Central memory CD8-positive, alpha-beta T cell (primary cell): ENCODE data around the gene NCAPG.
"Not testable (repeated sequence)": the region's sequence is repeated elsewhere in the genome, so short reads cannot be mapped to it uniquely, and the experiment has no call there.

Experiments used
- ATAC-seq: fragments of 150-1000 bp; cut with Tn5 transposase; replicated peaks from 2 replicates; pipeline ENCODE4 v1.10.0; 2022; ENCODE audit warnings: mild to moderate bottlenecking, moderate FRiP score, moderate number of reproducible peaks; ENCODE audit not compliant: poor library complexity, severe bottlenecking; ENCODE audit errors: extremely low read depth
- DNase-seq, 2 donors: peaks; one replicate each; pipeline ENCODE4 v3.0.0; 2021; ENCODE audit warnings: low spot score in 2 of 2
- H3K27ac Mint-ChIP-seq: one replicate; pipeline ENCODE4 v1.8.0; 2022; ENCODE audit warnings: low read depth, mild to moderate bottlenecking, moderate library complexity, mixed read lengths
- H3K27me3 Mint-ChIP-seq: one replicate; pipeline ENCODE4 v1.8.0; 2022; ENCODE audit warnings: mixed read lengths
- H3K36me3 Mint-ChIP-seq: one replicate; pipeline ENCODE4 v1.8.0; 2022; ENCODE audit warnings: mild to moderate bottlenecking, moderate library complexity, mixed read lengths; ENCODE audit not compliant: insufficient read depth
- H3K4me1 Mint-ChIP-seq: one replicate; pipeline ENCODE4 v1.8.0; 2022; ENCODE audit warnings: mixed read lengths
- H3K4me3 Mint-ChIP-seq: one replicate; pipeline ENCODE4 v1.8.0; 2022; ENCODE audit warnings: mild to moderate bottlenecking, moderate library complexity, mixed read lengths
- H3K9me3 Mint-ChIP-seq: one replicate; pipeline ENCODE4 v1.8.0; 2022; ENCODE audit warnings: mixed read lengths

Gene NCAPG

DNA sequence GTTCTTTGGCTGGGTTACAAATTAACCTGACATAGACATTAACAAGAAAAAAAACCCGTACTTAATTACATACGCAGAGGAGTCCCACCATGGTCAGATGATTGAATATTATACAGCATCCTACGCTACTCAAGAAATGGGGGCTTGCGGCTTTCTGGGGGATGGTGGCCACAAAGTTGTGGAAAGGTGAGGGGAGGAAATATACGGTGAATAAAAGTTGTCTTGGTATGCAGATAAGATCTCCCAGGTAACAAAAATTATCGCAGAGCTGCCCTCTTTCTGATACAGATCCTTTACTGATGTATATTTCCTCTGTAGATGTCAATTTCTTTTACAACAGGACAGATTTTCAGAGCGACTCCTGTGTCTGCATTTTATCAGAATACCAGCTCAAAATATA is 1.1 kb upstream of the NCAPG start:
- H3K27ac Mint-ChIP-seq = peak overlapping the region; percentile 98
- DNase-seq = no peak
- H3K36me3 Mint-ChIP-seq = peaks cover 17% of the 10 kb centered on the region
- peaks cover 68% of the 10 kb centered on the region for H3K4me1 Mint-ChIP-seq
- peak overlapping the region; percentile 96 for H3K4me3 Mint-ChIP-seq
- H3K27me3 Mint-ChIP-seq = no peaks in the 10 kb centered on the region
- no peaks in the 10 kb centered on the region for H3K9me3 Mint-ChIP-seq
- ATAC-seq = no peak

DNA sequence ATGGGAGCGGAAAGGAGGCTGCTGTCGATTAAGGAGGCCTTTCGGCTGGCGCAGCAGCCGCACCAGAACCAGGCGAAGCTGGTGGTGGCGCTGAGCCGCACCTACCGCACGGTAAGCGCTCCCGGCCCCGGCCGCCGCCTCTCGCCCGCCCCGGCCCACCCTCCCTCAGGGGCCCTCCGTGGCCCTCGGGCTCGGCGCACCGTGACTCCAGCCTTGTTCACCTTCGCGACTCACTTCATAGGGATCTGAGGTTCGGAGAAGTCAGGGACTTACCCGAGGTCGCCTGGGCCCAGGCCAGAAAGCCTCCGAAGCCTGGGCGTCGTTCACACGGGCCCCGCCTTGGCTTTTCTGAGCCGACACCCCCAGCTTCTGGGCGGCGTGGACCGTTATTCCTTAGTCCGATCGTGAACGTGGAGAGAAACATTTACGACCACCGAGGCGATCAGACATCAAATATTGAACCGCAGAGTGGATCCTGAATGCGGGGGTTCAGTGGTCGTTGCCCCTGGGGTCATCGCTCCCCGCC is 362 bp downstream of the NCAPG start:
- peak; percentile 5 for ATAC-seq
- Mint-ChIP-seq H3K4me1 (peaks cover 59% of the 10 kb centered on the region), H3K9me3 (no peaks in the 10 kb centered on the region), H3K27ac (peak overlapping the region; percentile 98), H3K36me3 (peaks cover 13% of the 10 kb centered on the region), H3K27me3 (no peaks in the 10 kb centered on the region), H3K4me3 (peak overlapping the region; percentile 96)
- DNase-seq = no peak

DNA sequence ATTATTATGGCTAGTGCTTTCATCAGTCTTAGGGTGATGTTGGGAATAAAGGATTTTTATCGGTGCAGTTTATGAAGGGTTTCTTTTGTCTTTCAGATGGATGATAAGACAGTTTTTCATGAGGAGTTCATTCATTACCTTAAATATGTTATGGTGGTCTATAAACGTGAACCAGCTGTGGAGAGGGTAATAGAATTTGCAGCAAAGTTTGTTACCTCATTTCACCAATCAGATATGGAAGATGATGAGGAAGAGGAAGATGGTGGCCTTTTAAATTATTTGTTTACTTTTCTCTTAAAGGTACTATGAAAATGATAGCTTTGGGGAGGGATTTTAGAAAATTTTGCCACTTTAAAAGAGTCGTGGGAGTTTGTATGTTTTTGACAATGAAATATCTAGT is 1.3 kb downstream of the NCAPG start:
- H3K27ac Mint-ChIP-seq = peak overlapping the region; percentile 98
- no peaks in the 10 kb centered on the region for H3K27me3 Mint-ChIP-seq
- peaks cover 49% of the 10 kb centered on the region for H3K4me1 Mint-ChIP-seq
- H3K36me3 Mint-ChIP-seq = peaks cover 13% of the 10 kb centered on the region
- ATAC-seq (no peak), DNase-seq (no peak)
- H3K4me3 Mint-ChIP-seq = peak overlapping the region; percentile 96
- no peaks in the 10 kb centered on the region for H3K9me3 Mint-ChIP-seq

DNA sequence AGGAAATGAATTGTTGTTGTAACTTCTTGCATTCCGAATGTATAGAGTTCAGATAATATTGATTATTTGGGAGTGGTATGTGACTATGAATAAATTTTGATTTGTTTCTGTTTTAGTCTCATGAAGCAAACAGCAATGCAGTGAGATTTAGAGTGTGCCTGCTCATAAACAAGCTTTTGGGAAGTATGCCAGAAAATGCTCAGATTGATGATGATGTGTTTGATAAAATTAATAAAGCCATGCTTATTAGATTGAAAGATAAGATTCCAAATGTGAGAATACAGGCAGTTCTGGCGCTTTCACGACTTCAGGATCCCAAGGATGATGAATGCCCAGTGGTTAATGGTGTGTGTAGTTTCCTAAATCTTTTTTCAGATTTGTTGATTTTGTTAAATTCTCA is 2.0 kb downstream of the NCAPG start:
- Mint-ChIP-seq H3K9me3 (no peaks in the 10 kb centered on the region), H3K27ac (no peak overlapping the region), H3K27me3 (no peaks in the 10 kb centered on the region), H3K4me1 (peaks cover 49% of the 10 kb centered on the region), H3K36me3 (peaks cover 13% of the 10 kb centered on the region), H3K4me3 (no peak overlapping the region)
- ATAC-seq (no peak), DNase-seq (no peak)

DNA sequence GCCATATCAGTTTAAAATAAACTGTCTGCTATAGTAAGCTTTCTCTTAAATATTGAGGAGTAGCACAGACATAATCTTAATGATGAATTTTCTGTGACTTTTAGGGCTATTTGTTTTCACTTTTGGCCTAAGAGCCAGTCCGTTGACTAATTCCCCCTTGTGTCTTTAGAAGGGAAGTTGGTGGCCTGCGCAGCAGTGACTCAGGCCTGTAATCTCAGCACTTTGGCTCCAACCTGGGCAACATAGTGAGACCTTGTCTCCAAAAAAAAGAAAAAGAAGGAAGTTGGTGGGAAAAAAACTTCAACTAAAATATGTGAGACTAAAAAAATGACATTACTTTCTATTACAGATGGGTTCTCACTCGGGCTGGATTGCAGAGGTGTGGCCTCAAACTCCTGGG is 3.4 kb downstream of the NCAPG start:
- Mint-ChIP-seq H3K4me1 (peaks cover 39% of the 10 kb centered on the region), H3K27ac (no peak overlapping the region), H3K4me3 (no peak overlapping the region), H3K27me3 (no peaks in the 10 kb centered on the region), H3K9me3 (no peaks in the 10 kb centered on the region), H3K36me3 (peaks cover 11% of the 10 kb centered on the region)
- ATAC-seq = no peak
- DNase-seq = no peak

DNA sequence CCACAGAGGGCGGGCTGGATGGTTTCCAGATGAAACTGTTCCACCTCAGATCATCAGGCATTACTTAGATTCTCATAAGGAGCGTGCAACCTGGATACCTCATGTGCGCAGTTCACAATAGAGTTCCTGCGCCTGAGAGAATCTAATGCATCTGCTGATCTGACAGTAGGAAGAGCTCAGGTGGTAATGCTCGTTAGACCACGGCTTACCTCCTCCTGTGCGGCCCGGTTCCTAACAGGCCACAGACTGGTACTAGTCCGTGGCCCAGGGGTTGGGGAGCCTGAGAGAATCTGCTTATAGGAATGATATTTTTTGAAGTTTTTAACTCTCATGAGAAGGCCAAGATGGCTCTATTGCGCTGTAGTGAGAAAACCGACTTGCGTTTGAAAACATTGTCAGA is 5.4 kb downstream of the NCAPG start:
- Mint-ChIP-seq H3K4me1 (peaks cover 22% of the 10 kb centered on the region), H3K36me3 (peaks cover 5% of the 10 kb centered on the region), H3K9me3 (no peaks in the 10 kb centered on the region), H3K4me3 (no peak overlapping the region), H3K27ac (no peak overlapping the region), H3K27me3 (no peaks in the 10 kb centered on the region)
- ATAC-seq (no peak), DNase-seq (no peak)

DNA sequence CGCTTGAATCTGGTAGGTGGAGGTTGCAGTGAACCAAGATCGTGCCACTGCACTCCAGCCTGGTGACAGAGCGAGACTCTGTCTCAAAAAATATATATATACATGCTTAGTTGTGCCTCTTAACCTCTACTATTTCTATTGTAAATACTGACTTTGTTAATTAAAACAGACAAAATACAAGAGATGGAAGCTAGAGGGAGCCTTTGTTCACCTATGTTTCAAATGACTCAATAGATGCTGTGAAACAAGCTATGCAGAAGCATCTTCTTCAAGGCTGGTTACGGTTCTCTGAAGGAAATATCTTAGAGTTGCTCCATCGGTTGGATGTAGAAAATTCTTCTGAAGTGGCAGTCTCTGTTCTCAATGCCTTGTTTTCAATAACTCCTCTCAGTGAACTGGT is 6.2 kb downstream of the NCAPG start:
- H3K36me3 Mint-ChIP-seq = peaks cover 2% of the 10 kb centered on the region
- no peak for DNase-seq

DNA sequence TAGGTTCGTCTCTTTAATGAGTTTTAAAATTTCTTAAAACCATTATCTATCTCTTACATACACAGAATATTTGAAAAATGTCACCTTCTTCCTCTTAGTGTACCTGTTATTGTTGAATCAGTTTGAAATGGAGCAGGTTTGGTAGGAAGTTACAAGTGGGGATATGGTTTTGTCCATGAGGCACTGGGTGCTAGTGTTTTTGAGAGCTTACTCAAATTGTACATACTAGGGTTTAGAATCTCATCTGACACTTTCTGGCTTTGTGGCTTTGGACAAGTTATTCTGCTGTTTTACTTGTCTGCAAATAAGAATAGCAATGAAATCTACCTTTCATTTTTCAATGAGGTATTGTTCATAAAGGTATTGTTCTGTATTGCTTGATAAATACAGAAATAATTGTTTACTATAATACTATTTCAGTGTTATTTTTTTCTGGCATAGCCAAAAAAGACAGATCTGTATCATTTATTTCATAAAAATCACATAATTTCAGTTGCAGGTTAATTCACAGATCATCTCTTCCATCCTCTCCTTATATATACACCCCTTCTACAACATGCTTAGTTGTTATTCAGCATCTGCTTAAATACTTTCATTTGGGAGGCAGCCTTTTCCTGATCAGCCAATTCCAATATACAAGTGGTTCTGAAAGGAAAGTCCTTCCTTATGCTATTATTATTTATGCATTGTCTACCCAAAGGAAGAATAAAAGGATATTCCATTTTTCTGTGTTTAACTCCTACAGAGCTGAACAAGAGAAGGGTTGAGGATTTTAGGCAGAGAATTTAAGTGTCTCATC is 13.3 kb downstream of the NCAPG start:
- DNase-seq (no peak), ATAC-seq (no peak)
- H3K4me1 Mint-ChIP-seq = peaks cover 6% of the 10 kb centered on the region
- no peak overlapping the region for H3K4me3 Mint-ChIP-seq
- no peaks in the 10 kb centered on the region for H3K9me3 Mint-ChIP-seq
- H3K36me3 Mint-ChIP-seq = peaks cover 2% of the 10 kb centered on the region
- no peak overlapping the region for H3K27ac Mint-ChIP-seq
- no peaks in the 10 kb centered on the region for H3K27me3 Mint-ChIP-seq

More for the DNA sequence above, 6.2 kb downstream of the NCAPG start:
- peak; percentile 85 for ATAC-seq
- Mint-ChIP-seq H3K9me3 (no peaks in the 10 kb centered on the region), H3K27ac (peak overlapping the region; percentile 26), H3K27me3 (no peaks in the 10 kb centered on the region), H3K4me1 (peaks cover 14% of the 10 kb centered on the region), H3K4me3 (peak overlapping the region; percentile 5)

DNA sequence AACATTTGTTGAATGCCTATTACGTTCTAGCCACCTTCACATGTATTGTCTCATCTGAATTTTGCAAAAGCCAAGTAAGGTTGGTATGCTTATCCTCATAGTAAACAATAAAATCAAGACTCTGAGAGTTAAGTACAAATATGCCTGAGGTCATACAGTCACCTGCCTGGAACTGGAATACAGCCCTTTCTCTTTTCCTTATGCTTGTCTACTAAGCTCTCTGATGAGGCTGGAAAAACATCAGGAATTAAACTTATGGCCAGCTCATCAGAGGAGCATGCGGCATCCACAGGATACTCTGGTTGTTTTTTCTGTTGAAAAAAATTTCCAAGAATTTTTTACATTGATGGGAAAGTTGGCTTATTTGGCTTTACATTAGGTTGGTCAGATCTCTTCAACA is 35.5 kb downstream of the NCAPG start:
- no peak for DNase-seq
- Mint-ChIP-seq H3K9me3 (no peaks in the 10 kb centered on the region), H3K36me3 (peaks cover 5% of the 10 kb centered on the region), H3K27me3 (no peaks in the 10 kb centered on the region), H3K4me1 (no peaks in the 10 kb centered on the region), H3K27ac (no peak overlapping the region), H3K4me3 (no peak overlapping the region)
- no peak for ATAC-seq

DNA sequence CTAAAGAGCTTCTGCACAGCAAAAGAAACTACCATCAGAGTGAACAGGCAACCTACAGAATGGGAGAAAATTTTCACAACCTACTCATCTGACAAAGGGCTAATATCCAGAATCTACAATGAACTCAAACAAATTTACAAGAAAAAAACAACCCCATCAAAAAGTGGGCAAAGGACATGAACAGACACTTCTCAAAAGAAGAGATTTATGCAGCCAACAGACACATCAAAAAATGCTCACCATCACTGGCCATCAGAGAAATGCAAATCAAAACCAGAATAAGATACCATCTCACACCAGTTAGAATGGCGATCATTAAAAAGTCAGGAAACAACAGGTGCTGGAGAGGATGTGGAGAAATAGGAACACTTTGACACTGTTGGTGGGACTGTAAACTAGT is 39.5 kb downstream of the NCAPG start:
- not testable (repeated sequence) for H3K4me1 Mint-ChIP-seq, ATAC-seq, H3K4me3 Mint-ChIP-seq, DNase-seq, H3K27ac Mint-ChIP-seq, H3K36me3 Mint-ChIP-seq, H3K9me3 Mint-ChIP-seq, H3K27me3 Mint-ChIP-seq

DNA sequence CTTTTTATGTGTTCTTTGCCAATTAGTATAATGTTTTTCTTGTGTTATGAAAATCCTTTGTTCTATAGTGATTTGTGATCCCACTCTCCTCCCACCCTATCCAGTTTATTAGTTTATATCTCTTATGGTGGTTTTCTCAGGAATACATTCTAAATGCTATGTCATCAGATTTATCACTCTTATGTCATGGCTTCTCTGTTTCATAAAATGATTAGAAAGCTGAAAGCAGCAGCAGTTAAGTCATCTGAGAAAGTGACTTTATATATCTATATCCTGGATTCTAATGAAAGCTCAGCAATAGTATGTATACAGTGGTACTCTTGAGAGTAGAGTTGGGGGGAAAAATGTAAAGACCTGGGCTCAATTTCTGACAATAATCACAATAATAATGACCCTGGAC is 41.2 kb downstream of the NCAPG start:
- ATAC-seq = no peak
- Mint-ChIP-seq H3K4me3 (no peak overlapping the region), H3K27me3 (no peaks in the 10 kb centered on the region), H3K36me3 (no peaks in the 10 kb centered on the region), H3K4me1 (no peaks in the 10 kb centered on the region), H3K27ac (no peak overlapping the region), H3K9me3 (no peaks in the 10 kb centered on the region)
- no peak for DNase-seq

DNA sequence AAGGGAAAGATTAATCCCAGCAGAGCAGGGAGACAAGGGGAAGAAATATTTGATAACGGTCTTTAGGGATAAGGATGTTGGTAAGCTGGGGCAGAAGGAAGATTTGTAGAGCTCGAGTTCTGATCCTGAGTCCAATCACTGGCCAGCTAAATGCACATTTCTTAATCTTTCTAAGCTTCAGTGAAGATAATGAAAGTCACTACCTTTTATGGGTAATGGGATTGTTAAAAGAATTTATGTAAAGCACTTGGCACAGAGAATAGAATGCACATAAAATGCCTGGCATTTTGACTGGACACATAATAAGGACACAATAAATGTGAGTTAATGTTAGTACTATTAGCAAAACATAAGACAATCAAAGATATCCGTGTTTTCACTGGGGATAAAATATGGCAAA is 43.3 kb downstream of the NCAPG start:
- DNase-seq (no peak), ATAC-seq (no peak)
- H3K9me3 Mint-ChIP-seq = no peaks in the 10 kb centered on the region
- no peaks in the 10 kb centered on the region for H3K4me1 Mint-ChIP-seq
- no peak overlapping the region for H3K4me3 Mint-ChIP-seq
- H3K27ac Mint-ChIP-seq = no peak overlapping the region
- H3K27me3 Mint-ChIP-seq = no peaks in the 10 kb centered on the region
- no peaks in the 10 kb centered on the region for H3K36me3 Mint-ChIP-seq

DNA sequence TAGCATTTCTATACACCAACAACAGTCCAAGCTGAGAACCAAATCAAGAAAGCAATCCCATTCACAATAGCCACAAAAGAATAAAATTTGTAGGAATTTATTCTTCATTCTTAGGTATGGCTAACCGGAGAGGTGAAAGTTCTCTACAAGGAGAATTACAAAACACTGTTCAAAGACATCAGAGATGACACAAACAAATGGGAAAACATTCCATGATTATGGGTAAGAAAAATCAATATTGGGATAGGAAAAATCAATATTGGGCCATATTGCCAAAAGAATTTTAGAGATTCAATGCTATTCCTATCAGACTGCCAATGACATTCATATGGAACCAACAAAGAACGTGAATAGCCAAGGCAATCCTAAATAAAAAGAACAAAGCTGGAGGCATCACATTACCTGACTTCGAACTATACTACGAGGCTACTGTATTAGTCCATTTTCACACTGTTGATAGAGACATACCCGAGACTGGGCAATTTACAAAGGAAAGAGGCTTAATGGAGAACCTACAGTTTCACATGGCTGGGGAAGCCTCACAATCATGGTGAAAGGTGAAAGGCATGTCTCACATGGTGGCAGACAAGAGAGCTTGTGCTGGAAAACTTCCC is 49.1 kb downstream of the NCAPG start:
- ATAC-seq = no peak
- H3K9me3 Mint-ChIP-seq = peaks cover 8% of the 10 kb centered on the region
- H3K27ac Mint-ChIP-seq = no peak overlapping the region
- no peak for DNase-seq
- no peaks in the 10 kb centered on the region for H3K36me3 Mint-ChIP-seq
- no peak overlapping the region for H3K4me3 Mint-ChIP-seq
- H3K27me3 Mint-ChIP-seq = no peaks in the 10 kb centered on the region
- no peaks in the 10 kb centered on the region for H3K4me1 Mint-ChIP-seq
